ENCODE results near the gene STRA8. TPM values are rescaled to one million over a fixed set of nuclear protein-coding genes. Genes with fewer than 3 reads are reported as not detected.
"Not testable (repeated sequence)": the region's sequence is repeated elsewhere in the genome, so short reads cannot be mapped to it uniquely, and the experiment has no call there.

STRA8 gene
- total RNA-seq, 1 experiment from 2014 or later: not detected

- intact Hi-C loops (cut with micrococcal nuclease): no loop called here
- CTCF ChIA-PET: interaction anchor here (0.6 to 0.7 kb wide), 3 partner anchors 11 to 559 kb away, joined by 3 to 6 read pairs (median 3); no protein-coding TSS in a partner anchor
Observed at GRCh38 chr7:135232087-135232486, 1.6 kb upstream of the STRA8 start.

GRCh38 chr7:135232720-135233119 lies 918 bp upstream of the STRA8 start:
- no peaks in the 10 kb centered on the region for H3K9me3 Mint-ChIP-seq (ENCODE audit: unreplicated experiment)
- H3K36me3 Mint-ChIP-seq (ENCODE audit: insufficient read depth, unreplicated experiment): no peaks in the 10 kb centered on the region
- TF ChIP-seq CTCF (IDR thresholded peaks at IDR 0.05; ENCODE audit: unreplicated experiment): no peak
- ChIA-PET POLR2A (no interaction called here), CTCF (interaction anchor here (0.5 to 0.7 kb wide), 2 partner anchors 558 to 1484 kb away, joined by 3 read pairs; no protein-coding TSS in a partner anchor)
- no peaks in the 10 kb centered on the region for H3K27me3 Mint-ChIP-seq (ENCODE audit: insufficient read depth, unreplicated experiment)
- DNase-seq (ENCODE audit: unreplicated experiment): no peak
- no peak overlapping the region for H3K27ac Mint-ChIP-seq (ENCODE audit: low read depth, unreplicated experiment)
- no TSS peak for BruUV-seq (replicated peaks)
- intact Hi-C loops (cut with micrococcal nuclease): no loop called here
- no peaks in the 10 kb centered on the region for H3K4me1 Mint-ChIP-seq (ENCODE audit: insufficient read depth, unreplicated experiment)
- no peak overlapping the region for H3K4me3 Mint-ChIP-seq (ENCODE audit: unreplicated experiment)

More at GRCh38 chr7:135232087-135232486, 1.6 kb upstream of the STRA8 start:
- H3K27me3 Mint-ChIP-seq (ENCODE audit: insufficient read depth, unreplicated experiment): no peaks in the 10 kb centered on the region
- no peak overlapping the region for H3K27ac Mint-ChIP-seq (ENCODE audit: low read depth, unreplicated experiment)
- DNase-seq (ENCODE audit: unreplicated experiment): no peak
- POLR2A ChIA-PET: no interaction called here
- H3K36me3 Mint-ChIP-seq (ENCODE audit: insufficient read depth, unreplicated experiment): no peaks in the 10 kb centered on the region
- H3K4me3 Mint-ChIP-seq (ENCODE audit: unreplicated experiment): no peak overlapping the region
- no TSS peak for BruUV-seq (replicated peaks)
- H3K4me1 Mint-ChIP-seq (ENCODE audit: insufficient read depth, unreplicated experiment): no peaks in the 10 kb centered on the region
- H3K9me3 Mint-ChIP-seq (ENCODE audit: unreplicated experiment): no peaks in the 10 kb centered on the region
- TF ChIP-seq CTCF (IDR thresholded peaks at IDR 0.05; ENCODE audit: unreplicated experiment): no peak

- intact Hi-C loops (cut with micrococcal nuclease); H3K4me1 Mint-ChIP-seq (ENCODE audit: insufficient read depth, unreplicated experiment); POLR2A ChIA-PET; H3K27me3 Mint-ChIP-seq (ENCODE audit: insufficient read depth, unreplicated experiment); DNase-seq (ENCODE audit: unreplicated experiment); H3K4me3 Mint-ChIP-seq (ENCODE audit: unreplicated experiment); H3K9me3 Mint-ChIP-seq (ENCODE audit: unreplicated experiment); BruUV-seq (replicated peaks); H3K27ac Mint-ChIP-seq (ENCODE audit: low read depth, unreplicated experiment); H3K36me3 Mint-ChIP-seq (ENCODE audit: insufficient read depth, unreplicated experiment): not testable (repeated sequence)
- CTCF ChIA-PET: interaction anchor here (1.1 kb wide), 1 partner anchor 11 kb away, joined by 4 read pairs; no protein-coding TSS in a partner anchor
Observed at GRCh38 chr7:135234095-135234494, 457 bp downstream of the STRA8 start.

- Mint-ChIP-seq H3K9me3 (ENCODE audit: unreplicated experiment) (no peaks in the 10 kb centered on the region), H3K4me1 (ENCODE audit: insufficient read depth, unreplicated experiment) (no peaks in the 10 kb centered on the region), H3K27ac (ENCODE audit: low read depth, unreplicated experiment) (no peak overlapping the region), H3K36me3 (ENCODE audit: insufficient read depth, unreplicated experiment) (no peaks in the 10 kb centered on the region), H3K4me3 (ENCODE audit: unreplicated experiment) (no peak overlapping the region), H3K27me3 (ENCODE audit: insufficient read depth, unreplicated experiment) (no peaks in the 10 kb centered on the region)
- DNase-seq (ENCODE audit: unreplicated experiment): no peak
- BruUV-seq (replicated peaks): no TSS peak
- CTCF ChIA-PET: interaction anchor here (0.6 to 1.1 kb wide), 2 partner anchors 11 to 409 kb away, joined by 4 read pairs; no protein-coding TSS in a partner anchor
- intact Hi-C loops (cut with micrococcal nuclease): no loop called here
- POLR2A ChIA-PET: no interaction called here
- no peak for TF ChIP-seq CTCF (IDR thresholded peaks at IDR 0.05; ENCODE audit: unreplicated experiment)
Observed at GRCh38 chr7:135234727-135235126, 1.1 kb downstream of the STRA8 start.

- no peak for DNase-seq (ENCODE audit: unreplicated experiment)
- intact Hi-C loops (cut with micrococcal nuclease): no loop called here
- CTCF ChIA-PET: no interaction called here
- Mint-ChIP-seq H3K27ac (ENCODE audit: low read depth, unreplicated experiment) (no peak overlapping the region), H3K27me3 (ENCODE audit: insufficient read depth, unreplicated experiment) (no peaks in the 10 kb centered on the region), H3K9me3 (ENCODE audit: unreplicated experiment) (no peaks in the 10 kb centered on the region), H3K4me3 (ENCODE audit: unreplicated experiment) (no peak overlapping the region), H3K4me1 (ENCODE audit: insufficient read depth, unreplicated experiment) (no peaks in the 10 kb centered on the region), H3K36me3 (ENCODE audit: insufficient read depth, unreplicated experiment) (no peaks in the 10 kb centered on the region)
- TF ChIP-seq CTCF (IDR thresholded peaks at IDR 0.05; ENCODE audit: unreplicated experiment): no peak
- POLR2A ChIA-PET: interaction anchor here (0.6 kb wide), 1 partner anchor 84 kb away, joined by 3 read pairs; no protein-coding TSS in a partner anchor
- no TSS peak for BruUV-seq (replicated peaks)
Observed at GRCh38 chr7:135235841-135236240, 2.2 kb downstream of the STRA8 start.
